ENCODE measurements around the gene RBM47. TPM values are rescaled to one million over a fixed set of nuclear protein-coding genes. Genes with fewer than 3 reads are reported as not detected.

RBM47 gene
- total and polyA plus RNA-seq, 2 of the 4 experiments (the other 2 are of a cell fraction), result 0.44 to 1.1 TPM

DNA sequence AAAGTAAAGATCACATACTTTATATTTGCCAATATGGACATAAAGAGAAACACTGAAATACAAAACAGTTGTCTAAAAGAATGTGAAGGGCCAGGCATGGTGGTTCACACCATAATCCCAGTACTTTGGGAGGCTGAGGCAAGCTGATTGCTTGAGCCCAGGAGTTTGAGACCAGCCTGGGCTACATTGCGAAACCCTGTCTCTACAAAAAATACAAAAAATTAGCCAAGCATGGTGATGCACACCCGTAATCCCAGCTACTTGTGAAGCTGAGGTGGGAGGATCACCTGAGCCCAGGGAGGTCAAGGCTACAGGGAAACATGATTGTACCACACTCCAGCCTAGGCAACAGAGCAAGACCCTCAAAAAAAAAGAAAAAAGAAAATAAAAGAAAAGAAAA lies 11.8 kb downstream of the RBM47 start:
- Histone ChIP-seq H3K9me3 (ENCODE audit: control insufficient read depth, insufficient read depth, low read length) (no peaks in the 10 kb centered on the region), H3K23ac (ENCODE audit: low read depth, low read length) (no peak overlapping the region), H3K14ac (replicated peaks; ENCODE audit: low read depth, low read length) (no peak overlapping the region), H3K4ac (ENCODE audit: low read depth, low read length) (no peak overlapping the region), H3K79me1 (ENCODE audit: low read depth in 1 of 2, low read length in 2 of 2) (no peaks in the 10 kb centered on the region), H2BK120ac (ENCODE audit: low read depth, low read length) (no peak overlapping the region), H3K56ac (ENCODE audit: extremely low read depth, insufficient read depth, low read length) (no peak overlapping the region), H3K4me2 (ENCODE audit: low read depth, low read length) (no peak overlapping the region), H4K91ac (ENCODE audit: insufficient read depth, low read depth, low read length) (no peak overlapping the region), H2AFZ (replicated peaks; ENCODE audit: low read length, poor library complexity) (no peak overlapping the region), H3K36me3 (ENCODE audit: control insufficient read depth, insufficient read depth, low read length) (no peaks in the 10 kb centered on the region), H2BK15ac (ENCODE audit: low read depth, low read length) (no peak overlapping the region), H2AK9ac (replicated peaks; ENCODE audit: low read depth, low read length, poor library complexity) (no peak overlapping the region), H4K8ac (ENCODE audit: low read depth in 2 of 2, low read length in 2 of 2) (no peak overlapping the region), H2BK20ac (ENCODE audit: low read depth, low read length) (no peak overlapping the region; the same call in 1 of the 2 replicates), H4K20me1 (ENCODE audit: insufficient read depth, low read length) (no peaks in the 10 kb centered on the region), H3K9me1 (ENCODE audit: insufficient read depth, low read length) (0 out of 2 replicates have a peak, but pooled peaks cover 12% of the 10 kb centered on the region), H3K18ac (ENCODE audit: low read depth, low read length) (no peak overlapping the region), H3K4me1 (ENCODE audit: control insufficient read depth, insufficient read depth, low read length) (peaks cover 8% of the 10 kb centered on the region), H3K9ac (ENCODE audit: low read depth, low read length) (no peak overlapping the region), H4K5ac (ENCODE audit: low read depth, low read length) (no peak overlapping the region), H3K27ac (ENCODE audit: insufficient read depth, low read length) (no peak overlapping the region), H2BK5ac (ENCODE audit: low read depth, low read length, poor library complexity, severe bottlenecking) (no peak overlapping the region), H3K4me3 (ENCODE audit: insufficient read depth, low read depth, low read length) (no peak overlapping the region), H3K27me3 (ENCODE audit: control insufficient read depth, insufficient read depth, low read length) (no peaks in the 10 kb centered on the region), H2AK5ac (ENCODE audit: low read depth, low read length) (no peak overlapping the region)
- no TSS peak for BruUV-seq (replicated peaks)
- ChIA-PET POLR2A (ENCODE audit: unreplicated experiment) (no interaction called here), CTCF (no interaction called here)
- intact Hi-C loops (cut with micrococcal nuclease), result no loop called here
- no CpG with 5 or more reads among the region's 2 CpGs for WGBS, 2 experiments (ENCODE audit: extremely low coverage in 2 of 2, insufficient read length in 1 of 2)
- ATAC-seq (ENCODE audit: low read depth), result no peak
- TF ChIP-seq CEBPB (IDR thresholded peaks at IDR 0.05; ENCODE audit: low read depth, low read length) (peak; percentile 68), RCOR1 (IDR thresholded peaks at IDR 0.05; ENCODE audit: insufficient replicate concordance, low read length) (no peak)
- in situ Hi-C loops (cut with MboI; ENCODE audit: low sequenced_read_pairs), result no loop called here
- dilution Hi-C loops (cut with HindIII; ENCODE audit: low sequenced_read_pairs, unreplicated experiment), result no loop called here
- no peak for DNase-seq
